HG03175 (cell line): Measurements from ENCODE around the gene DEFB124.
"Not testable (repeated sequence)": the region's sequence is repeated elsewhere in the genome, so short reads cannot be mapped to it uniquely, and the experiment has no call there.

Experiments used
- ATAC-seq: cut with Tn5 transposase; IDR thresholded peaks from one replicate; pipeline ENCODE4 v1.9.1; 2021; ENCODE audit warnings: mild to moderate bottlenecking, moderate library complexity; ENCODE audit not compliant: unreplicated experiment

The DEFB124 gene

GRCh38 chr20:31427576-31427975, 47.4 kb downstream of the DEFB124 start:
- not testable (repeated sequence) for ATAC-seq

- ATAC-seq, result not testable (repeated sequence)
Observed at GRCh38 chr20:31426891-31427551, 47.9 kb downstream of the DEFB124 start.

- ATAC-seq, result no peak
Observed at GRCh38 chr20:31425797-31426196, 49.1 kb downstream of the DEFB124 start.

GRCh38 chr20:31418307-31418706, 56.6 kb downstream of the DEFB124 start:
- no peak for ATAC-seq

- ATAC-seq, result no peak
Observed at GRCh38 chr20:31415653-31416052, 59.3 kb downstream of the DEFB124 start.
